Left ventricle myocardium inferior (tissue), 1 donor: ENCODE results near the gene GABBR2. TPM values are rescaled to one million over a fixed set of nuclear protein-coding genes. Genes with fewer than 3 reads are reported as not detected.

Source experiments
- DNase-seq: peaks from one replicate; pipeline ENCODE4 v3.0.0-alpha.2; 2020
- H3K27ac ChIP-seq: fragments of 200-600 bp; replicated peaks from 2 replicates; pipeline ENCODE4 v1.8.0; 2021
- H3K27me3 ChIP-seq: fragments of 200-600 bp; 2 replicates; pipeline ENCODE4 v1.8.0; 2021; ENCODE audit warnings: low read depth
- H3K36me3 ChIP-seq: fragments of 200-600 bp; 2 replicates; pipeline ENCODE4 v1.8.0; 2021
- H3K4me1 ChIP-seq: fragments of 200-600 bp; 2 replicates; pipeline ENCODE4 v1.8.0; 2021
- H3K4me3 ChIP-seq: fragments of 200-600 bp; 2 replicates; pipeline ENCODE4 v1.8.0; 2021; ENCODE audit warnings: mild to moderate bottlenecking, moderate library complexity
- H3K9me3 ChIP-seq: fragments of 200-600 bp; replicated peaks from 2 replicates; pipeline ENCODE4 v1.8.0; 2021
- CTCF ChIP-seq: fragments of 200-600 bp; IDR thresholded peaks from 2 replicates; pipeline ENCODE4 v1.8.0; 2021; ENCODE audit warnings: antibody characterized with exemption, mild to moderate bottlenecking, borderline replicate concordance
- intact Hi-C: fragments of 100-400 bp; cut with micrococcal nuclease; formaldehyde crosslinking; loops from one replicate; pipeline ENCODE4 v1.11.0; 2022
- total RNA-seq: library from RNA; stranded (reverse); fragmentation: NEBNext Ultra II Directional; extraction: Animal tissue kit (Norgen Biotek cat#: 25700); gene quantifications from one replicate; pipeline ENCODE4 v1.2.1, GENCODE V29; 2021
- donor health status: DM: no; HTN: yes; CAD: no; lungs with severe emphysema.

GABBR2 gene
- total RNA-seq, 1 donor from 2014 or later: 1.1 TPM

GRCh38 chr9:98357921-98358535 is 350.7 kb downstream of the GABBR2 start:
- no peak for TF ChIP-seq CTCF
- H3K36me3 ChIP-seq: no peaks in the 10 kb centered on the region
- H3K4me1 ChIP-seq: no peaks in the 10 kb centered on the region
- no peaks in the 10 kb centered on the region for H3K9me3 ChIP-seq
- H3K4me3 ChIP-seq: no peak overlapping the region
- DNase-seq: no peak
- no peak overlapping the region for H3K27ac ChIP-seq
- peaks cover 54% of the 10 kb centered on the region for H3K27me3 ChIP-seq
- intact Hi-C loops: no loop called here

GRCh38 chr9:98356953-98357690 is 351.6 kb downstream of the GABBR2 start:
- no peak for DNase-seq
- H3K27ac ChIP-seq: no peak overlapping the region
- no peak overlapping the region for H3K4me3 ChIP-seq
- peaks cover 55% of the 10 kb centered on the region for H3K27me3 ChIP-seq
- no peaks in the 10 kb centered on the region for H3K4me1 ChIP-seq
- no peaks in the 10 kb centered on the region for H3K36me3 ChIP-seq
- H3K9me3 ChIP-seq: peaks cover under 1% of the 10 kb centered on the region
- no peak for TF ChIP-seq CTCF
- intact Hi-C loops: no loop called here

GRCh38 chr9:98356326-98356725 is 352.4 kb downstream of the GABBR2 start:
- no peaks in the 10 kb centered on the region for H3K4me1 ChIP-seq
- H3K36me3 ChIP-seq: no peaks in the 10 kb centered on the region
- H3K9me3 ChIP-seq: peaks cover 8% of the 10 kb centered on the region
- intact Hi-C loops: no loop called here
- H3K27ac ChIP-seq: no peak overlapping the region
- DNase-seq: no peak
- H3K27me3 ChIP-seq: peaks cover 51% of the 10 kb centered on the region
- no peak overlapping the region for H3K4me3 ChIP-seq
- no peak for TF ChIP-seq CTCF

GRCh38 chr9:98351370-98351769 is 357.4 kb downstream of the GABBR2 start:
- Histone ChIP-seq H3K9me3 (peaks cover 21% of the 10 kb centered on the region), H3K27me3 (peaks cover 42% of the 10 kb centered on the region), H3K4me1 (no peaks in the 10 kb centered on the region), H3K27ac (no peak overlapping the region), H3K36me3 (no peaks in the 10 kb centered on the region), H3K4me3 (no peak overlapping the region)
- DNase-seq: no peak
- no peak for TF ChIP-seq CTCF
- intact Hi-C loops: no loop called here

- no peaks in the 10 kb centered on the region for H3K4me1 ChIP-seq
- no peak overlapping the region for H3K27ac ChIP-seq
- TF ChIP-seq CTCF: no peak
- H3K9me3 ChIP-seq: peaks cover 21% of the 10 kb centered on the region
- no peak overlapping the region for H3K4me3 ChIP-seq
- no peak for DNase-seq
- peaks cover 53% of the 10 kb centered on the region for H3K27me3 ChIP-seq
- H3K36me3 ChIP-seq: no peaks in the 10 kb centered on the region
- intact Hi-C loops: no loop called here
Measured at GRCh38 chr9:98347642-98348041, 361.1 kb downstream of the GABBR2 start.
